Glomerular visceral epithelial cell (primary cell): ENCODE results near the gene CTSS.
"Not testable (repeated sequence)": the region's sequence is repeated elsewhere in the genome, so short reads cannot be mapped to it uniquely, and the experiment has no call there.

Experiments used
- DNase-seq: peaks from one replicate; pipeline ENCODE4 v3.0.0-alpha.2; 2016; ENCODE audit errors: extremely low spot score

The CTSS gene

GRCh38 chr1:150775276-150775675, 9.7 kb upstream of the CTSS start:
- no peak for DNase-seq

- no peak for DNase-seq
These were observed 6.7 kb upstream of the CTSS start for GRCh38 chr1:150772326-150772725.

- not testable (repeated sequence) for DNase-seq
These were observed 2.1 kb upstream of the CTSS start for GRCh38 chr1:150767704-150768103.

- DNase-seq, result not testable (repeated sequence)
These were observed 361 bp upstream of the CTSS start for GRCh38 chr1:150765977-150766301.

- peak; percentile 72 for DNase-seq
These were observed 919 bp downstream of the CTSS start for GRCh38 chr1:150764617-150765101.

- no peak for DNase-seq
These were observed 2.6 kb downstream of the CTSS start for GRCh38 chr1:150763018-150763417.

- no peak for DNase-seq
These were observed 3.0 kb downstream of the CTSS start for GRCh38 chr1:150762552-150762951.

GRCh38 chr1:150761801-150762200, 3.8 kb downstream of the CTSS start:
- no peak for DNase-seq

GRCh38 chr1:150760013-150760412, 5.6 kb downstream of the CTSS start:
- no peak for DNase-seq

- no peak for DNase-seq
These were observed 12.2 kb downstream of the CTSS start for GRCh38 chr1:150753416-150753815.

GRCh38 chr1:150751443-150751842, 14.1 kb downstream of the CTSS start:
- no peak for DNase-seq

- DNase-seq, result no peak
These were observed 15.8 kb downstream of the CTSS start for GRCh38 chr1:150749720-150750311.

GRCh38 chr1:150748878-150749719, 16.5 kb downstream of the CTSS start:
- no peak for DNase-seq

- no peak for DNase-seq
These were observed 35.4 kb downstream of the CTSS start for GRCh38 chr1:150730130-150730721.

- no peak for DNase-seq
These were observed 41.2 kb downstream of the CTSS start for GRCh38 chr1:150724336-150724735.

GRCh38 chr1:150720703-150721102, 44.9 kb downstream of the CTSS start, which contains the start of gene HORMAD1:
TSS of gene HORMAD1 (minus strand) at chr1:150720895. CDS start at chr1:150719505, 1,390 bp downstream.
- DNase-seq, result no peak

GRCh38 chr1:150720098-150720497, 45.5 kb downstream of the CTSS start:
- DNase-seq, result no peak

GRCh38 chr1:150718225-150718891, 47.2 kb downstream of the CTSS start:
- DNase-seq, result no peak

- not testable (repeated sequence) for DNase-seq
These were observed 56.5 kb downstream of the CTSS start for GRCh38 chr1:150709031-150709430.

GRCh38 chr1:150708595-150708994, 57.0 kb downstream of the CTSS start:
- no peak for DNase-seq

- DNase-seq, result no peak
These were observed 59.5 kb downstream of the CTSS start for GRCh38 chr1:150706091-150706490.

GRCh38 chr1:150703427-150703826, 62.2 kb downstream of the CTSS start:
- DNase-seq, result no peak
